Skeletal muscle tissue (tissue), 4 donors: ENCODE measurements around the gene SPNS2. TPM values are rescaled to one million over a fixed set of nuclear protein-coding genes. Genes with fewer than 3 reads are reported as not detected.

Source experiments
- H3K27ac ChIP-seq: one replicate; pipeline ENCODE4 v1.7.0; 2013; ENCODE audit warnings: mild to moderate bottlenecking, low read depth, low read length, inconsistent platforms
- H3K27me3 ChIP-seq, 3 donors: one replicate each; pipeline ENCODE4 v1.7.0; 2013; ENCODE audit warnings: low read length in 3 of 3; ENCODE audit not compliant: control insufficient read depth in 3 of 3, insufficient read depth in 3 of 3
- H3K36me3 ChIP-seq, 3 donors: one replicate each; pipeline ENCODE4 v1.7.0; 2013; ENCODE audit warnings: low read length in 3 of 3; ENCODE audit not compliant: control insufficient read depth in 3 of 3, insufficient read depth in 3 of 3
- H3K4me1 ChIP-seq, 3 donors: one replicate each; pipeline ENCODE4 v1.7.0; 2013; ENCODE audit warnings: low read length in 3 of 3, mild to moderate bottlenecking in 3 of 3; ENCODE audit not compliant: control insufficient read depth in 3 of 3, insufficient read depth in 3 of 3
- H3K4me3 ChIP-seq, 3 donors: one replicate each; pipeline ENCODE4 v1.7.0; 2013; ENCODE audit warnings: low read length in 3 of 3
- H3K9ac ChIP-seq, 3 donors: one replicate each; pipeline ENCODE4 v1.7.0; 2013; ENCODE audit warnings: low read length in 3 of 3, mild to moderate bottlenecking in 3 of 3, moderate library complexity in 2 of 3, low read depth in 1 of 3
- H3K9me3 ChIP-seq, 3 donors: one replicate each; pipeline ENCODE4 v1.7.0; 2013; ENCODE audit warnings: low read length in 3 of 3; ENCODE audit not compliant: control insufficient read depth in 3 of 3
- total RNA-seq: library from RNA; depleted of rRNA; stranded (reverse); fragments of >200 nt; gene quantifications from one replicate; pipeline ENCODE4 v1.2.3, GENCODE V29; 2014
- donor health status: Osteomylitis.

The SPNS2 gene
- total RNA-seq, 1 donor from 2014 or later, result 2.6 TPM

DNA sequence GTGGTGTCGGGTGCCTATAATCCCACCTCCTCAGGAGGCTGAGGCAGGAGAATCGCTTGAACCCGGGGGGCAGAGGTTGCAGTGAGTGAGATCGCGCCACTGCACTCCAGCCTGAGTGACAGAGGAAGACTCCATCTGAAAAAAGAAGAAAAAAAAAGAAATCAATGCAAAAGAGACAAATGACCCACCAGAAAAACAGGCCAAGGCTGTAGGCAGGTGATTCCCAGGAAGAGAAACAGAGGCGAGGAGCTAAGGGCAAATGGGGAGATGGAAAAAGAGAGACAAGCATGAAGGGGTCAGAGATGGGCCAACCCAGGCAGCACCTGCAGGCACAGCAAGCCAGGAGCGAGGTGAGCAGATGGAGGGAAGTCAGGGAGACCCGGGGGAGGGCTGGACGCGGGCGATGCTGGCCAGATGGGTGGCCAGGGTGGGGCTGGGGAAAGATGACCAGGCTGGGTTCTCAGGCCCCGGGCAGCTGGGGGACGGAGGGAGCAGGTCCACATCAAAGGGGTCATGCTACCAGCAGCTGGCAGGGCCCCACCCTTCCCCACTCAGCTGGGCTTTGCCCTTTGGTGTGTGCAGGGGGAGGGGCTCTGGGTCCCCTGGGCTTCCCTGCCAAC, 31.0 kb downstream of the SPNS2 start:
- no peaks in the 10 kb centered on the region for H3K36me3 ChIP-seq
- H3K27me3 ChIP-seq, result peaks cover 5 to 13% (median 10%) of the 10 kb centered on the region in 3 donors
- no peaks in the 10 kb centered on the region for H3K9me3 ChIP-seq
- no peak overlapping the region for H3K9ac ChIP-seq
- H3K4me3 ChIP-seq, result no peak overlapping the region
- peak overlapping the region; percentile 12 for H3K27ac ChIP-seq
- H3K4me1 ChIP-seq, result peaks cover 28 to 48% (median 31%) of the 10 kb centered on the region in 3 donors

DNA sequence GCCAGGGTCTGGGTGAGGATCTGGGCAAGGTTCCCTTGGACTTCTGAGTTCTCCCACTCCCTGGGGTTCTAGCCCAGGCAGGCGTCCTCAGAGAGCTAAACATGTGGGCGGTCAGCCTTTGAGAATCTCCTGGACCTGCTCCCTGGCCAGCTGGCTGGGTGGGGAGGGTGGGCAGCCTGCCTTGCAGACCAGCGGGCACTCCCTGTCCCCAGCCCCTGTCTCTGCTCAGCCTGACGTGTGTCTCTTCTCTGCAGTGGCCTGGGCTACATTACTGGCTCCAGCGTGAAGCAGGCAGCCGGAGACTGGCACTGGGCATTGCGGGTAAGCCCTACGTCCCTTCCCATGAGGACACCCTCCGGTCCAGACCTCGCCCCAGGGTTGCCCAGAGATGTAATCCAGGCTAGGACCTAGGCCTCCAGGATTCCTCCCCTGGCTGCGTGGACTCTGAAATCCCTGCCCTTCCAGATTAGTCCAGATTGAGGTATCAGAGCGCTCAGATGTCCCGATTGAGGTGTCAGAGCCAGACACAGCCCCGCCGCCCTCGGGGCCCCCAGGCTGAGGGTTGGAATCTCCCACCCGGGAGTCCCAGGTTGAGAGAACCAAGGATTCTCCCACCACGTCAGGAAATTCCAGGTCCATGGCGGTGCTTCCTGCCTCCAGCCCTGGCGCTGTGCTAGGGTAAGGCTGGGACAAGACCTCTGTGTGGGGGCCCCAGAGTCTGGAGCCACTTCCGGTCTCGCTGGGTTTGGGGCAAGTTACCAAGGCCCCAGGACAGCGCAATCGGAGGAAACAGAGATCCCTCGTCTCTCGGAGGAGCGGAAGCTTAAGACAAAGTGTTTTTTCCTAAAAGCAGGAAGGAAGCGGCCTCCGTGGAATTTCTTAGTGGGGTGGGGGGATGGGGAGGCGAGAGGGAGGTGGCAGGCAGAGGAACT, 32.4 kb downstream of the SPNS2 start:
- Histone ChIP-seq H3K4me1 (peaks cover 35 to 53% (median 36%) of the 10 kb centered on the region in 3 donors), H3K9me3 (no peaks in the 10 kb centered on the region), H3K27ac (peak overlapping the region; percentile 71), H3K27me3 (peaks cover 5 to 14% (median 14%) of the 10 kb centered on the region in 3 donors), H3K36me3 (no peaks in the 10 kb centered on the region), H3K9ac (peak overlapping the region in 1 of 3 donors; percentile 8), H3K4me3 (no peak overlapping the region)

- no peaks in the 10 kb centered on the region for H3K36me3 ChIP-seq
- no peaks in the 10 kb centered on the region for H3K9me3 ChIP-seq
- peaks cover 5 to 14% (median 14%) of the 10 kb centered on the region in 3 donors for H3K27me3 ChIP-seq
- peaks cover 40 to 60% (median 45%) of the 10 kb centered on the region in 3 donors for H3K4me1 ChIP-seq
- H3K27ac ChIP-seq, result peak overlapping the region; percentile 62
- no peak overlapping the region for H3K4me3 ChIP-seq
- H3K9ac ChIP-seq, result peak overlapping the region in 1 of 3 donors; percentile 16
Observed at GRCh38 chr17:4531988-4532736, 33.5 kb downstream of the SPNS2 start.

- Histone ChIP-seq H3K27me3 (peaks cover 5 to 14% (median 14%) of the 10 kb centered on the region in 3 donors), H3K4me1 (peaks cover 49 to 69% (median 53%) of the 10 kb centered on the region in 3 donors), H3K9me3 (no peaks in the 10 kb centered on the region), H3K36me3 (peaks cover 0 to 2% (median 0%) of the 10 kb centered on the region in 3 donors), H3K27ac (no peak overlapping the region), H3K9ac (no peak overlapping the region), H3K4me3 (no peak overlapping the region)
Observed at GRCh38 chr17:4532860-4533522, 34.3 kb downstream of the SPNS2 start.

DNA sequence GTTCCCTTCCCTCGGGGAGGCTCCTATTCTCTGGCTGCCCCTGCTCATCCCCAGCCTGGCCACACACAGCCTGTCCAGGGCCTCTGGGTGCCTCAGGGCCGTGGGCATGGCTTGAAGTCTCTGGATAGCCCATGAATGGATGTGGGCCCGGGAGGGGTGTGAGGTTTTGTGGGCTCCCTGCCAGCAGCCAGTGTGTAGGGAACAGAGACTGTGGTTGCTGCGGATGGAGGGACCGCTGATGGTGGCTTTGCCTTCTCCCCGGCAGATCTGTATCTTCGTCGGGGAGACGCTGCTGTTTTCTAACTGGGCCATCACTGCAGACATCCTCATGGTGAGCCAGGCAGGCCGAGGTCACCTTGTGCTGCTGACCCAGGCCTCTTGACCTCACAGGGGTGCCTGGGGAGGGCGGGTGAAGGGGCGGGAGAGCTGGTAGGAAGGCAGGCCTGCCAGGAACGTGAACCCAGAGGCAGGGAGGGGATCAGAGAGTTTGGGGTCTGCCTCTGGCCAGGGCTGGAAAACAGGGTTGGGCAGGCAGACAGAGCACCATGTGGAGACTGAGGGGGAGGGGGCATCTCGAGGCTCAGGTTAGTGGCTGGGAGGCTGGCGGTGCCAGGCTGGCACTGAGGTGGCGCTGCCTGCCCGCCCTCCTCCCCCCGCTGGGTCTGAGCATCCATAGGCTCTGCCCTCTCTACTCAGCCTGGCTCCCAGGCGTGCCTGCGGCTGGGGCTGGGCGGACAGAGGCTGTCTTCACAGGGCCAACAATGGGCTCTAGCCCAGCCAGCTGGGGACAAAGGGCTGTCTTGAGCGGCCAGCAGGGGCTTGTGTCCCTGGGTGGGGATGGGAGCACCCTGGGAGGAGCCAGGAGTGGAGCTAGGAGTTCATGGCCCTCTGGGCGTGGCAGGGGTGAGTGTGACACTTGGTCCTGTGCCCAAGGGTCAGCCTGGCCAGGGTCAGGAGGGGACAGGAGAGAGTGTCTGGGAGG, 35.1 kb downstream of the SPNS2 start:
- peaks cover under 1 to 4% (median 3%) of the 10 kb centered on the region in 3 donors for H3K36me3 ChIP-seq
- peaks cover 5 to 14% (median 14%) of the 10 kb centered on the region in 3 donors for H3K27me3 ChIP-seq
- H3K9ac ChIP-seq, result peak overlapping the region in 1 of 3 donors; percentile 14
- H3K4me3 ChIP-seq, result no peak overlapping the region
- H3K9me3 ChIP-seq, result no peaks in the 10 kb centered on the region
- peak overlapping the region; percentile 36 for H3K27ac ChIP-seq
- H3K4me1 ChIP-seq, result peaks cover 53 to 74% (median 57%) of the 10 kb centered on the region in 3 donors

DNA sequence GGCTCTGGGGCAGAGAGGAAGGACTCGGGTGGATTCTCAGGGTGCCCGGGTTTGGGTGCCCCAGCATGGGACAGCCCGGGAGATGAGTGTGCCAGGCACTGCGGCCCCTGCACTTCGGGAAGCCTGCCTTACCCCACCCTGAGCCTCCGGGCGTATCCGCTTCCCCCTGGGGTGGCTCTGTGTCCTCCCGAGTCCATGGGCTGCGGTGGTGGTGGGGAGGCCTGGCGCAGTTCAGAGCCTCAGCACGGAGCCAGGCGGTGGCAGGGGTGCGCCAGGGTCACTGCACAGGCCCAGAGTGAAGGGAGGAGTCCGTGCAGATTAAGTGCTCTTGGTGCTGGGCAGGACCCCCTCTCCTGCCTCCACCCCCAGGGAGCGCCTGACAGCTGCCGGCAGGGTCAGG, 35.8 kb downstream of the SPNS2 start:
- Histone ChIP-seq H3K36me3 (peaks cover 4 to 10% (median 9%) of the 10 kb centered on the region in 3 donors), H3K27me3 (peaks cover 5 to 14% (median 14%) of the 10 kb centered on the region in 3 donors), H3K9ac (peak overlapping the region in 1 of 3 donors; percentile 14), H3K27ac (peak overlapping the region; percentile 36), H3K4me3 (no peak overlapping the region), H3K4me1 (peaks cover 53 to 72% (median 57%) of the 10 kb centered on the region in 3 donors), H3K9me3 (no peaks in the 10 kb centered on the region)

DNA sequence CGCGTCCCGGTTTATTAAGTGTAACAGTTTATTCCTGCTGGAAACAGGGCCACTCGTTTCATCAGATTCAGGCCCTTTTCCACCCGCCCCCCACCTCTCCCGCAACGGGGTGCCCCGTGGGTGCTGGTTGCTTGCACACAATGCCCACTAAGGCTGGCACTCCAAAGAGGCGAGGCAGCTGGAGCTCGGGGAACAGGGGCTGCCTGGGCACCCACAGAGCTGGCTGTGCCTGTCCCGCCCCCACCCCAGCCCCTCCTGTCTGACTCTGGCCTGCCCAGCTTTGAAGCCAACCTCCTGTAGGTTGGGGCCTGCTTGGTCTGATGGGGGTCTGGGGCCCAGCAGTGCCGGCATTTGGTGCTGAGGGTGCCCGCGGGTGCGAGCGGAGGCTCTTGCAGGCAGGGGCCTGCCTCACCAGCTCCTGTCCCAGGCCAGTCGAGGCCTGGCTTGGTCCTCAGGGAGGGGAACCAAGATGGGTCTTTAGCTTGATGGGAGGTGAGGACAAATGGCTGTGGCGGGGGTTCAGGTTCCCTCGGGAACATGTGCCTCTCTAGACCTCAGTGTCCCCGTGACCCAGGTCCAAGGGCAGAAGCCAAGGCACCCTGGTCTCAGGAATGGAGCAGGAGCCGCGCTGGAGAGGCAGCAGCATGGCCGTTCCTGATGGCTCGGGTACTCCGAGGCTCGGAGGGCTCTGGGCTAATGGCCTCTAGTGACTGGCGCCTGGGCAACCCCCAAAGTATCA, 36.4 kb downstream of the SPNS2 start:
- H3K4me1 ChIP-seq, result peaks cover 51 to 69% (median 56%) of the 10 kb centered on the region in 3 donors
- peak overlapping the region; percentile 36 for H3K27ac ChIP-seq
- H3K9ac ChIP-seq, result no peak overlapping the region
- H3K9me3 ChIP-seq, result no peaks in the 10 kb centered on the region
- peaks cover 5 to 14% (median 14%) of the 10 kb centered on the region in 3 donors for H3K27me3 ChIP-seq
- peaks cover 9 to 16% (median 14%) of the 10 kb centered on the region in 3 donors for H3K36me3 ChIP-seq
- no peak overlapping the region for H3K4me3 ChIP-seq

GRCh38 chr17:4535667-4536258, 37.1 kb downstream of the SPNS2 start:
- Histone ChIP-seq H3K4me1 (peaks cover 45 to 69% (median 52%) of the 10 kb centered on the region in 3 donors), H3K27ac (no peak overlapping the region), H3K9ac (no peak overlapping the region), H3K36me3 (peaks cover 10 to 18% (median 15%) of the 10 kb centered on the region in 3 donors), H3K27me3 (peaks cover 5 to 14% (median 14%) of the 10 kb centered on the region in 3 donors), H3K4me3 (no peak overlapping the region), H3K9me3 (no peaks in the 10 kb centered on the region)
